ENCODE results near the gene DNM1L. TPM values are rescaled to one million over a fixed set of nuclear protein-coding genes. Genes with fewer than 3 reads are reported as not detected.

DNM1L gene
- total RNA-seq, 4 donors from 2014 or later: 32.3 to 122 (median 62.2) TPM

GRCh38 chr12:32666018-32666417, 13.1 kb upstream of the DNM1L start:
- peak overlapping the region in 1 of 2 donors; percentile 11 for H3K4me3 ChIP-seq
- no peak for DNase-seq
- no peaks in the 10 kb centered on the region for H3K27me3 ChIP-seq
- H3K27ac ChIP-seq: no peak overlapping the region
- TF ChIP-seq CTCF (IDR thresholded peaks at IDR 0.05) (no peak), POLR2A (IDR thresholded peaks at IDR 0.05) (no peak)
- intact Hi-C loops (cut with DNase I; ENCODE audit: low total_unique reads): no loop called here
- no peaks in the 10 kb centered on the region for H3K9me3 ChIP-seq
- H3K4me1 ChIP-seq: no peaks in the 10 kb centered on the region
- no peaks in the 10 kb centered on the region for H3K36me3 ChIP-seq

- intact Hi-C loops (cut with DNase I; ENCODE audit: low total_unique reads): no loop called here
- Histone ChIP-seq H3K36me3 (no peaks in the 10 kb centered on the region), H3K9me3 (no peaks in the 10 kb centered on the region), H3K4me1 (no peaks in the 10 kb centered on the region), H3K27me3 (no peaks in the 10 kb centered on the region), H3K27ac (no peak overlapping the region), H3K4me3 (no peak overlapping the region)
- DNase-seq: no peak
- TF ChIP-seq POLR2A (IDR thresholded peaks at IDR 0.05): no peak
- no peak for TF ChIP-seq CTCF (IDR thresholded peaks at IDR 0.05)
Observed at GRCh38 chr12:32669584-32669983, 9.5 kb upstream of the DNM1L start.

GRCh38 chr12:32671930-32672780, 6.9 kb upstream of the DNM1L start:
- no peaks in the 10 kb centered on the region for H3K4me1 ChIP-seq
- H3K27ac ChIP-seq: no peak overlapping the region
- peak in 1 of 2 donors; percentile 43 for DNase-seq
- H3K27me3 ChIP-seq: no peaks in the 10 kb centered on the region
- no peak overlapping the region for H3K4me3 ChIP-seq
- H3K9me3 ChIP-seq: no peaks in the 10 kb centered on the region
- no peaks in the 10 kb centered on the region for H3K36me3 ChIP-seq
- TF ChIP-seq CTCF (IDR thresholded peaks at IDR 0.05): peak; percentile 25 to 65 (median 49)
- TF ChIP-seq POLR2A (IDR thresholded peaks at IDR 0.05): no peak
- intact Hi-C loops (cut with DNase I; ENCODE audit: low total_unique reads): no loop called here

- Histone ChIP-seq H3K27me3 (no peaks in the 10 kb centered on the region), H3K27ac (peak overlapping the region; percentile 92 to 93), H3K36me3 (no peaks in the 10 kb centered on the region), H3K4me3 (peak overlapping the region; percentile 54 to 93), H3K4me1 (no peaks in the 10 kb centered on the region), H3K9me3 (no peaks in the 10 kb centered on the region)
- DNase-seq: no peak
- TF ChIP-seq POLR2A (IDR thresholded peaks at IDR 0.05) (no peak), CTCF (IDR thresholded peaks at IDR 0.05) (no peak)
- intact Hi-C loops (cut with DNase I; ENCODE audit: low total_unique reads): no loop called here
Observed at GRCh38 chr12:32679920-32680237, 778 bp downstream of the DNM1L start.

- H3K9me3 ChIP-seq: no peaks in the 10 kb centered on the region
- peak overlapping the region in 1 of 2 donors; percentile 54 for H3K4me3 ChIP-seq
- DNase-seq: no peak
- intact Hi-C loops (cut with DNase I; ENCODE audit: low total_unique reads): no loop called here
- H3K36me3 ChIP-seq: no peaks in the 10 kb centered on the region
- H3K27ac ChIP-seq: peak overlapping the region in 1 of 2 donors; percentile 92
- H3K27me3 ChIP-seq: no peaks in the 10 kb centered on the region
- no peak for TF ChIP-seq CTCF (IDR thresholded peaks at IDR 0.05)
- TF ChIP-seq POLR2A (IDR thresholded peaks at IDR 0.05): no peak
- no peaks in the 10 kb centered on the region for H3K4me1 ChIP-seq
Observed at GRCh38 chr12:32680787-32681186, 1.7 kb downstream of the DNM1L start.
